Nephron (organoid): ENCODE results near the gene MAPRE3.

Experiments
- H3K27ac Mint-ChIP-seq, 3 experiments: 2 replicates each; pipeline ENCODE4 v1.8.0; 2020; ENCODE audit warnings: mixed read lengths in 3 of 3, mild to moderate bottlenecking in 2 of 3, moderate library complexity in 1 of 3
- H3K27me3 Mint-ChIP-seq: 2 replicates; pipeline ENCODE4 v1.8.0; 2021; ENCODE audit warnings: low read depth, mild to moderate bottlenecking, moderate library complexity, mixed read lengths
- H3K36me3 Mint-ChIP-seq: 2 replicates; pipeline ENCODE4 v1.8.0; 2020; ENCODE audit warnings: low read depth, mixed read lengths
- H3K4me1 Mint-ChIP-seq: 2 replicates; pipeline ENCODE4 v1.8.0; 2020; ENCODE audit warnings: mixed read lengths
- H3K4me3 Mint-ChIP-seq, 3 experiments: 2 replicates each; pipeline ENCODE4 v1.8.0; 2020; ENCODE audit warnings: mild to moderate bottlenecking in 3 of 3, mixed read lengths in 3 of 3, moderate library complexity in 2 of 3
- H3K9me3 Mint-ChIP-seq: 2 replicates; pipeline ENCODE4 v1.8.0; 2020; ENCODE audit warnings: mixed read lengths
- CTCF ChIP-seq, 3 experiments: fragments of 200-600 bp; sonication (generic); IDR thresholded peaks; one replicate each; pipeline ENCODE4 v1.5.0; 2021; ENCODE audit warnings: antibody characterized with exemption in 3 of 3; ENCODE audit not compliant: unreplicated experiment in 3 of 3

MAPRE3 gene

GRCh38 chr2:26975656-26976055, 5.2 kb downstream of the MAPRE3 start:
- Mint-ChIP-seq H3K4me1 (peaks cover 30% of the 10 kb centered on the region), H3K27me3 (peaks cover 13% of the 10 kb centered on the region), H3K36me3 (no peaks in the 10 kb centered on the region), H3K9me3 (no peaks in the 10 kb centered on the region), H3K27ac (no peak overlapping the region), H3K4me3 (no peak overlapping the region)
- TF ChIP-seq CTCF (IDR thresholded peaks at IDR 0.05; ENCODE audit: unreplicated experiment in 3 of 3): no peak

DNA sequence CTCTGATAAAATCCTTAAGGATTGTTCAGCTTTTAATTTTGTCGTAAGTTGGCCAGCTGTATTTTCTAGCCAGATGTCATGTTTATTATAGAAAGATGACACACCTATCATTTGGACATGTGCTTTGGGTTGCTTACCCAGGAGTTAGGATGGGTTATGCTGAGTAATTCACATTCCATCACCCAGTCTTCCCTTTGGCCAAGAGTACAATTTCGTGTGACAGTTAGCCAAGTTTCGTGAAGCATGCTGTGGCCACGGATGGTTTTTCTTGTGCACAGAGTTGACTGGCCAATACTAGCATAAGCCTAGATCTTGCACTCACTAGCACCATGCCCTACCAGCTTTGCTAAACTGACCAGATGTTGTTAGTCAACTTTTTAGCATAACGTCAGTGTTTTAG, 5.8 kb downstream of the MAPRE3 start:
- no peaks in the 10 kb centered on the region for H3K36me3 Mint-ChIP-seq
- H3K9me3 Mint-ChIP-seq: no peaks in the 10 kb centered on the region
- H3K27me3 Mint-ChIP-seq: peaks cover 10% of the 10 kb centered on the region
- no peak overlapping the region for H3K4me3 Mint-ChIP-seq
- TF ChIP-seq CTCF (IDR thresholded peaks at IDR 0.05; ENCODE audit: unreplicated experiment in 3 of 3): no peak
- peaks cover 27% of the 10 kb centered on the region for H3K4me1 Mint-ChIP-seq
- no peak overlapping the region for H3K27ac Mint-ChIP-seq

DNA sequence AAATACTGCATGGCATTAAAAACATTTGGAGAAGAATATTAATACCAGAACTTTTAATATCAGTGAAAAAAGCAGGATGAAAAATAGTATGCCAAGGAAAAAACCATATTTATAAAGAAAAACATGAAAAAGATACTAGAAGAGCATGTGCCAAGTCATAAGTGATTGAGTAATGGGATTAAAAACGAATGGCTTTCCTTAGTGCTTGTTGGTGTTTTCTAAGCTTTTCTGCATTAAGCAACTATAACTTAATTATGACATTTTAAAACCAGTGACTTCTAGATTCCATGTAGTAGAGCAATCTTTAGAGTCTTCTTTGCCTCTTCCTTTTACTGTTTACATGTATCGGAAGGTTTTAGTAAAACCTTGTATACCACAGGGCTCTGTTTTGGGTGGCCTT, 6.6 kb downstream of the MAPRE3 start:
- Mint-ChIP-seq H3K9me3 (no peaks in the 10 kb centered on the region), H3K4me3 (no peak overlapping the region), H3K27me3 (peaks cover 3% of the 10 kb centered on the region), H3K4me1 (peaks cover 19% of the 10 kb centered on the region), H3K36me3 (no peaks in the 10 kb centered on the region), H3K27ac (no peak overlapping the region)
- TF ChIP-seq CTCF (IDR thresholded peaks at IDR 0.05; ENCODE audit: unreplicated experiment in 3 of 3): no peak

DNA sequence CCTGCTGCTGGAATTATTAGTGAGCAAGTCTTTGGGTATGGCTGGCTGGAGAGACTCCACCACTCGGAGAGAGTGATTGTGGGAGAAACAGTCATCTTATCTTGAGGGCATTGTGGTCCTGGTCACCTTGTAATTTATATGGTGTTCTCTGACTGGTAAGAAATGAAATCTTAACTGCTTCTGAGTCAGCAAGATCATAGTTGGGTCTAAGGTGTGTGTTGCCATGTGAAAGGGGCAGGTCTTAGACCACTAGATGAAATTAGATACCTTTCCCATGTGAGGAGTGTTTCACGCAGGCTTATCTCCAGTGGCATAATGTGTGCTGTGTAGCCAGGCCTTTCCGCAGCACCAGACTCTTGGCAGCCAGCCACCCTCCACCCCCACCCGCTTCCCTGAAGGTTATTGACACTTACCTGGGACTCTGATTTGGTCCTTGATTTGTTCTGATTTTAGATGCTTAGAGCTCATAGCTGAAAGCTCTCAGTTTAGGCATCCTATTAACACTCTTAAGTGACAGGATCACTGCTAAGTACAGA, 7.7 kb downstream of the MAPRE3 start:
- no peak overlapping the region for H3K4me3 Mint-ChIP-seq
- TF ChIP-seq CTCF (IDR thresholded peaks at IDR 0.05; ENCODE audit: unreplicated experiment in 3 of 3): no peak
- H3K36me3 Mint-ChIP-seq: no peaks in the 10 kb centered on the region
- H3K9me3 Mint-ChIP-seq: no peaks in the 10 kb centered on the region
- H3K27me3 Mint-ChIP-seq: peaks cover 2% of the 10 kb centered on the region
- peaks cover 8% of the 10 kb centered on the region for H3K4me1 Mint-ChIP-seq
- no peak overlapping the region for H3K27ac Mint-ChIP-seq

DNA sequence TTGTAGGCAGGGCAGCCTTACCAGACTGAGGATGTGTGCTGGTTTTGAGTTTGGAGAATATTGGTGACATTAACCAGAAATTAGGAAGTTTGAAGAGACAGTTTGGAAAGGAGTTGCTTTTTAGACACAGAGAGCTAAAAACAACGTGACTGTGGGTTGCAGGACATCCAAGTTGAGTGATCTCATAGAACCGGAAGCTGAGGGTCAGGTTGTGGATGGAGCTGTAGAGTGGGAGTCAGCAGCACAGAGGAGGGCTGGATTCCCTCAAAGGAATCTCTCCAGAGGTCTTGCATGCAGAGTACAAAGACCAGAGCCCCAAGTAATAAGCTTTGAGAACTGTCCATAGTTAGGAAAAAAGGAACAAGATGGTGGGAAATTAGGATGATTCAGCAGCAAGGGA, 9.3 kb downstream of the MAPRE3 start:
- H3K36me3 Mint-ChIP-seq: no peaks in the 10 kb centered on the region
- no peak for TF ChIP-seq CTCF (IDR thresholded peaks at IDR 0.05; ENCODE audit: unreplicated experiment in 3 of 3)
- peaks cover 5% of the 10 kb centered on the region for H3K4me1 Mint-ChIP-seq
- no peak overlapping the region for H3K4me3 Mint-ChIP-seq
- H3K27ac Mint-ChIP-seq: peak overlapping the region in 2 of 3 experiments; percentile 28 to 36
- no peaks in the 10 kb centered on the region for H3K9me3 Mint-ChIP-seq
- no peaks in the 10 kb centered on the region for H3K27me3 Mint-ChIP-seq

DNA sequence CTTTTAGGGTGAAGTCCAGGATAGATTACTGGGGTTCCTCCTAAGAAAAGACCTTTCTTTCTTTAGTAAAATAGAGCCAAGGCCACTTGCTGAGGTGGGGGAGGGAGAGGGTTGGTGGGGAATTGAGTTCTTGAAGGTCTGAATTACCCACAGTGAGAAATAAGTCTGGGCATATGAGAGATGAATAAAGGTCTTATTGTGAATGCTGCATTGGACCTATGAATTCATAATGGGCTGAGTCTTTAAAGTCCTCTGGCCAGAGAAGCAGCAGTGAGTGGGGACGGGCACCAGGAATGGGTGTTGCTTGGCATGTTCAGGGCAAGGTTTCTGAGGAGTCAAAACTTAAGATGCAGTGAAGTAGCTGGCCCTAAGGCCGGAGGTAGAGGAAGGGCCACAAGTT, 10.5 kb downstream of the MAPRE3 start:
- TF ChIP-seq CTCF (IDR thresholded peaks at IDR 0.05; ENCODE audit: unreplicated experiment in 3 of 3): no peak
- H3K4me3 Mint-ChIP-seq: no peak overlapping the region
- peaks cover 5% of the 10 kb centered on the region for H3K4me1 Mint-ChIP-seq
- H3K9me3 Mint-ChIP-seq: no peaks in the 10 kb centered on the region
- H3K36me3 Mint-ChIP-seq: no peaks in the 10 kb centered on the region
- no peak overlapping the region for H3K27ac Mint-ChIP-seq
- peaks cover 4% of the 10 kb centered on the region for H3K27me3 Mint-ChIP-seq
